HPDE6-E6E7 (cell line): ENCODE measurements around the gene ARHGEF35.
"Not testable (repeated sequence)": the region's sequence is repeated elsewhere in the genome, so short reads cannot be mapped to it uniquely, and the experiment has no call there.

Experiments
- DNase-seq: peaks from one replicate; pipeline ENCODE4 v3.0.0; 2011; ENCODE audit warnings: missing footprints; ENCODE audit errors: extremely low spot score

Gene ARHGEF35

GRCh38 chr7:144195212-144195872 lies at the start of gene ARHGEF35:
ARHGEF35 (minus strand) TSS chr7:144195833; CDS start chr7:144188383, 7,450 bp downstream.
- DNase-seq, result not testable (repeated sequence)

GRCh38 chr7:144245372-144245771 lies 49.7 kb upstream of the ARHGEF35 start:
- DNase-seq, result not testable (repeated sequence)

GRCh38 chr7:144239365-144239764 lies 43.7 kb upstream of the ARHGEF35 start, which contains the start of gene OR2A42:
OR2A42 (minus strand) TSS chr7:144239605; CDS start chr7:144232843, 6,762 bp downstream.
- DNase-seq, result not testable (repeated sequence)

GRCh38 chr7:144238530-144239082 lies 43.0 kb upstream of the ARHGEF35 start:
- not testable (repeated sequence) for DNase-seq

GRCh38 chr7:144233039-144233438 lies 37.4 kb upstream of the ARHGEF35 start:
- not testable (repeated sequence) for DNase-seq

GRCh38 chr7:144231027-144231426 lies 35.4 kb upstream of the ARHGEF35 start:
- DNase-seq, result not testable (repeated sequence)

GRCh38 chr7:144228810-144229209 lies 33.2 kb upstream of the ARHGEF35 start:
- DNase-seq, result not testable (repeated sequence)

GRCh38 chr7:144226866-144227265 lies 31.2 kb upstream of the ARHGEF35 start:
- DNase-seq, result not testable (repeated sequence)

- not testable (repeated sequence) for DNase-seq
Observed at GRCh38 chr7:144223675-144224074, 28.0 kb upstream of the ARHGEF35 start.

GRCh38 chr7:144220531-144220930 lies 24.9 kb upstream of the ARHGEF35 start:
- DNase-seq, result not testable (repeated sequence)

GRCh38 chr7:144219149-144219548 lies 23.5 kb upstream of the ARHGEF35 start:
- DNase-seq, result not testable (repeated sequence)

GRCh38 chr7:144218581-144218980 lies 22.9 kb upstream of the ARHGEF35 start:
- DNase-seq, result not testable (repeated sequence)

- not testable (repeated sequence) for DNase-seq
Observed at GRCh38 chr7:144217200-144217599, 21.6 kb upstream of the ARHGEF35 start.

- not testable (repeated sequence) for DNase-seq
Observed at GRCh38 chr7:144205306-144205705, 9.7 kb upstream of the ARHGEF35 start.

GRCh38 chr7:144203086-144203485 lies 7.5 kb upstream of the ARHGEF35 start:
- not testable (repeated sequence) for DNase-seq

- not testable (repeated sequence) for DNase-seq
Observed at GRCh38 chr7:144201978-144202377, 6.3 kb upstream of the ARHGEF35 start.

GRCh38 chr7:144198934-144199333 lies 3.3 kb upstream of the ARHGEF35 start:
- DNase-seq, result not testable (repeated sequence)

GRCh38 chr7:144194453-144194852 lies 1.2 kb downstream of the ARHGEF35 start:
- not testable (repeated sequence) for DNase-seq

GRCh38 chr7:144193782-144194181 lies 1.9 kb downstream of the ARHGEF35 start:
- not testable (repeated sequence) for DNase-seq

GRCh38 chr7:144188578-144189171 lies 7.0 kb downstream of the ARHGEF35 start:
- DNase-seq, result not testable (repeated sequence)

GRCh38 chr7:144187848-144188247 lies 7.8 kb downstream of the ARHGEF35 start:
- not testable (repeated sequence) for DNase-seq

- DNase-seq, result not testable (repeated sequence)
Observed at GRCh38 chr7:144183166-144183565, 12.5 kb downstream of the ARHGEF35 start, which contains the start of gene CTAGE4. CTAGE4 (plus strand) TSS chr7:144183466; CDS start chr7:144183504, 38 bp downstream.

GRCh38 chr7:144179165-144179479 lies 16.5 kb downstream of the ARHGEF35 start:
- not testable (repeated sequence) for DNase-seq
